ENCODE results near the gene BCAR1. TPM values are rescaled to one million over a fixed set of nuclear protein-coding genes. Genes with fewer than 3 reads are reported as not detected.

The BCAR1 gene
- total and polyA plus RNA-seq, 2 of the 13 experiments (the other 11 are each of a cell fraction or from before 2014, with no cell fraction given), result 48.1 to 51.7 TPM

- TF ChIP-seq ZNF337 (CRISPR knock-in tag; IDR thresholded peaks at IDR 0.05; ENCODE audit: borderline replicate concordance, low read depth) (no peak), ZNF737 (CRISPR knock-in tag; IDR thresholded peaks at IDR 0.05; ENCODE audit: borderline replicate concordance) (no peak), ZNF740 (CRISPR knock-in tag; IDR thresholded peaks at IDR 0.05) (no peak), AKAP8 (CRISPR knock-in tag; IDR thresholded peaks at IDR 0.05) (0 out of 2 replicates have a peak, but pooled peaks have one; percentile 23), GABPA (IDR thresholded peaks at IDR 0.05; ENCODE audit: low read depth, low read length) (no peak), GABPA (CRISPR knock-in tag; IDR thresholded peaks at IDR 0.05; ENCODE audit: low read depth) (no peak)
These were observed 11.8 kb downstream of the BCAR1 start (continued) for GRCh38 chr16:75239542-75240122.

GRCh38 chr16:75238853-75239541 lies 12.4 kb downstream of the BCAR1 start:
- Histone ChIP-seq H3K27me3 (ENCODE audit: control insufficient read depth in 1 of 2, insufficient read depth in 2 of 2, low read length in 2 of 2) (no peaks in the 10 kb centered on the region), H3K4me2 (ENCODE audit: low read depth, low read length) (peak overlapping the region; percentile 60), H3K4me1 (ENCODE audit: insufficient read depth, low read length) (peaks cover 64% of the 10 kb centered on the region), H4K20me1 (ENCODE audit: insufficient read depth, low read length) (peaks cover 8% of the 10 kb centered on the region), H3K36me3 (replicated peaks in 1 of 2; ENCODE audit: control insufficient read depth in 1 of 2, insufficient read depth in 2 of 2, low read length in 2 of 2) (peaks cover 53 to 57% of the 10 kb centered on the region in 2 experiments), H3K9me3 (ENCODE audit: low read length) (no peaks in the 10 kb centered on the region), H2AFZ (ENCODE audit: low read length) (no peak overlapping the region), H3K9ac (ENCODE audit: insufficient read depth, low read depth, low read length) (peak overlapping the region; percentile 72), H3K79me2 (ENCODE audit: insufficient read depth, low read length) (peaks cover 56% of the 10 kb centered on the region), H3K27ac (ENCODE audit: extremely low read length, insufficient read depth, low read length) (peak overlapping the region; percentile 77), H3K4me3 (replicated peaks in 1 of 3; ENCODE audit: insufficient read depth in 1 of 3, low read depth in 2 of 3, low read length in 3 of 3) (peak overlapping the region in 1 of 3 experiments; percentile 17; a peak in 1 of 6 replicates)
- ATAC-seq (peak; percentile 3), DNase-seq (ENCODE audit: low spot score) (peak; percentile 53), FAIRE-seq (no peak)
- in situ Hi-C loops (cut with HindIII; ENCODE audit: extremely low pct_ligation_motif_present, low pct_unique_long_range_greater_than_20kb) (no loop called here), intact Hi-C loops (cut with micrococcal nuclease; ENCODE audit: unreplicated experiment) (loop anchor here (2.0 kb wide), 2 partner anchors 24 to 146 kb away; no protein-coding TSS in a partner anchor)
- BruUV-seq (replicated peaks), result no TSS peak
- WGBS (ENCODE audit: low lambda C conversion rate), result 89% methylated on average over 10 of the region's 16 CpGs
- CTCF ChIA-PET (ENCODE audit: low intra/inter-chr PET ratio, low total read pairs), result interaction anchor here (1.1 kb wide), 1 partner anchor 147 kb away, joined by 3 read pairs; no protein-coding TSS in a partner anchor
- POLR2A ChIA-PET, result interaction anchor here (1.1 to 4.0 kb wide), 5 partner anchors 9 to 67 kb away, joined by 4 to 15 read pairs (median 4); partner anchors contain the start of gene BCAR1
- TF ChIP-seq HMGXB3 (CRISPR knock-in tag; IDR thresholded peaks at IDR 0.05; ENCODE audit: borderline replicate concordance), result no peak
- no peak for TF ChIP-seq POGK (CRISPR knock-in tag; conservative IDR thresholded peaks at IDR 0.05)
- TF ChIP-seq KMT2A (CRISPR knock-in tag; IDR thresholded peaks at IDR 0.05), result no peak
- no peak for TF ChIP-seq AKAP8 (CRISPR knock-in tag; IDR thresholded peaks at IDR 0.05)
- no peak for TF ChIP-seq SOX5 (CRISPR knock-in tag; IDR thresholded peaks at IDR 0.05; ENCODE audit: borderline replicate concordance)
- TF ChIP-seq FOXM1 (CRISPR knock-in tag; IDR thresholded peaks at IDR 0.05), result no peak
- TF ChIP-seq PREB (CRISPR knock-in tag; IDR thresholded peaks at IDR 0.05), result no peak
- no peak for TF ChIP-seq MXD4 (CRISPR knock-in tag; IDR thresholded peaks at IDR 0.05)
- no peak for TF ChIP-seq MBD4 (IDR thresholded peaks at IDR 0.05; ENCODE audit: borderline replicate concordance, low read length)

All from HepG2 (cell line).